Breast epithelium (tissue), 3 donors: ENCODE results near the gene RRAGD.

Experiments used
- CTCF ChIP-seq, 3 donors: fragments of 450-650 bp; IDR thresholded peaks; one replicate each; pipeline ENCODE4 v1.5.1; 2016 to 2017; ENCODE audit warnings: antibody characterized with exemption in 3 of 3, mild to moderate bottlenecking in 3 of 3, moderate library complexity in 3 of 3
- POLR2A ChIP-seq: fragments of 450-650 bp; IDR thresholded peaks from one replicate; pipeline ENCODE4 v1.6.1; 2016; ENCODE audit warnings: antibody characterized with exemption, mild to moderate bottlenecking, moderate library complexity

- TF ChIP-seq CTCF (IDR thresholded peaks at IDR 0.05): peak in 2 of 3 donors; percentile 28 to 43
- no peak for TF ChIP-seq POLR2A
Measured at GRCh38 chr6:89368999-89369398, 43.1 kb downstream of the RRAGD start.
